Epithelial cell of prostate (primary cell): ENCODE measurements around the gene TBC1D19.

Source experiments
- DNase-seq: peaks from one replicate; pipeline ENCODE4 v3.0.0-alpha.2; 2011; ENCODE audit warnings: low read depth, low spot score
- H3K27ac ChIP-seq: fragments of 450-650 bp; 2 replicates; pipeline ENCODE4 v1.5.1; 2017; ENCODE audit warnings: mild to moderate bottlenecking

Gene TBC1D19

GRCh38 chr4:26803211-26803861, 219.5 kb downstream of the TBC1D19 start:
- no peak for DNase-seq
- H3K27ac ChIP-seq: no peak overlapping the region

GRCh38 chr4:26804451-26804850, 220.6 kb downstream of the TBC1D19 start:
- no peak overlapping the region for H3K27ac ChIP-seq
- no peak for DNase-seq

GRCh38 chr4:26804925-26805324, 221.0 kb downstream of the TBC1D19 start:
- no peak for DNase-seq
- no peak overlapping the region for H3K27ac ChIP-seq
